ENCODE results near the gene PLXNB3.

- TF ChIP-seq CTCF (IDR thresholded peaks at IDR 0.05; ENCODE audit: insufficient read depth, low read length, poor library complexity, severe bottlenecking) = no peak
- TF ChIP-seq EZH2phosphoT487 (conservative IDR thresholded peaks at IDR 0.05; ENCODE audit: low read length) = no peak
Measured at GRCh38 chrX:153804621-153805020, 40.6 kb downstream of the PLXNB3 start.
